ENCODE results near the gene NGLY1.

The NGLY1 gene

GRCh38 chr3:25783661-25784512 is 644 bp upstream of the NGLY1 start:
- peak; percentile 14 for DNase-seq

- no peak for DNase-seq
These were observed 656 bp downstream of the NGLY1 start for GRCh38 chr3:25782636-25782937.

- DNase-seq: no peak
These were observed 1.3 kb downstream of the NGLY1 start for GRCh38 chr3:25781758-25782594.

GRCh38 chr3:25781145-25781757 is 2.0 kb downstream of the NGLY1 start:
- DNase-seq: no peak

- DNase-seq: no peak
These were observed 2.6 kb downstream of the NGLY1 start for GRCh38 chr3:25780618-25781017.

GRCh38 chr3:25775936-25776335 is 7.3 kb downstream of the NGLY1 start:
- DNase-seq: no peak

GRCh38 chr3:25768851-25769250 is 14.4 kb downstream of the NGLY1 start:
- DNase-seq: no peak

- DNase-seq: no peak
These were observed 31.5 kb downstream of the NGLY1 start for GRCh38 chr3:25751725-25752124.

- DNase-seq: no peak
These were observed 32.2 kb downstream of the NGLY1 start for GRCh38 chr3:25751048-25751447.

GRCh38 chr3:25749031-25749581 is 34.1 kb downstream of the NGLY1 start:
- no peak for DNase-seq

GRCh38 chr3:25748189-25748588 is 35.1 kb downstream of the NGLY1 start:
- DNase-seq: no peak

- DNase-seq: no peak
These were observed 36.2 kb downstream of the NGLY1 start for GRCh38 chr3:25747033-25747432.

GRCh38 chr3:25744470-25744869 is 38.8 kb downstream of the NGLY1 start:
- no peak for DNase-seq

- DNase-seq: no peak
These were observed 55.1 kb downstream of the NGLY1 start for GRCh38 chr3:25728101-25728500.

- no peak for DNase-seq
These were observed 55.9 kb downstream of the NGLY1 start for GRCh38 chr3:25727316-25727715.

GRCh38 chr3:25725810-25726209 is 57.4 kb downstream of the NGLY1 start:
- DNase-seq: no peak

- no peak for DNase-seq
These were observed 58.1 kb downstream of the NGLY1 start for GRCh38 chr3:25724948-25725645.

- DNase-seq: no peak
These were observed 59.4 kb downstream of the NGLY1 start for GRCh38 chr3:25723802-25724201.

- no peak for DNase-seq
These were observed 63.9 kb downstream of the NGLY1 start for GRCh38 chr3:25719321-25719720.

GRCh38 chr3:25713341-25713985 is 69.8 kb downstream of the NGLY1 start:
- DNase-seq: no peak

- no peak for DNase-seq
These were observed 72.2 kb downstream of the NGLY1 start for GRCh38 chr3:25711090-25711489.

GRCh38 chr3:25708036-25708435 is 75.2 kb downstream of the NGLY1 start:
- DNase-seq: no peak

Measured in NCI-H1105 treated with DMSO at 0.1 percent for 48 hours (cell line).